Spleen (tissue), 7 donors: ENCODE measurements around the gene PDE4D.

Experiments used
- CTCF ChIP-seq, 11 experiments: fragments of 200-600 bp in 7 of 11; fragments of 450-650 bp in 4 of 11; sonication (generic) in 4 of 11; IDR thresholded peaks in 8 of 11; conservative IDR thresholded peaks in 3 of 11; 1 replicate in 7 of 11; 2 replicates in 4 of 11; pipeline versions ENCODE4 v1.4.0 to v1.8.0; 2016 to 2021; ENCODE audit warnings: antibody characterized with exemption in 11 of 11, inconsistent platforms in 4 of 11, mild to moderate bottlenecking in 1 of 11
- POLR2A ChIP-seq, 3 donors: fragments of 450-650 bp; IDR thresholded peaks; one replicate each; pipeline ENCODE4 v1.5.1; 2017; ENCODE audit warnings: antibody characterized with exemption in 3 of 3, mild to moderate bottlenecking in 1 of 3
- POLR2AphosphoS5 ChIP-seq, 3 donors: sonication (generic); formaldehyde crosslinking; IDR thresholded peaks; one replicate each; pipeline ENCODE4 v1.5.1; 2017; ENCODE audit warnings: antibody characterized with exemption in 3 of 3
- donor health status: DM: no; HTN: no; CAD: no; lungs with moderate emphysema.
- donor health status: DM: no; HTN: no; CAD: no.
- donor health status: DM: no; HTN: no; CAD: no.

GRCh38 chr5:59773294-59773693 is 120.2 kb downstream of the PDE4D start:
- TF ChIP-seq CTCF (IDR thresholded peaks at IDR 0.05 in 8 of 11, conservative IDR thresholded peaks at IDR 0.05 in 3 of 11) (no peak), POLR2A (IDR thresholded peaks at IDR 0.05) (no peak), POLR2AphosphoS5 (IDR thresholded peaks at IDR 0.05) (no peak)
